Transverse colon (tissue), 4 donors: ENCODE results near the gene PSMD11.

ENCODE experiments used
- CTCF ChIP-seq, 5 experiments: fragments of 200-600 bp in 3 of 5; fragments of 450-650 bp in 2 of 5; sonication (generic) in 3 of 5; IDR thresholded peaks; 1 replicate in 2 of 5; 2 replicates in 3 of 5; pipeline ENCODE4 v1.5.1; 2016 to 2017; ENCODE audit warnings: antibody characterized with exemption in 5 of 5, inconsistent platforms in 3 of 5, mild to moderate bottlenecking in 2 of 5, moderate library complexity in 1 of 5
- POLR2A ChIP-seq: fragments of 450-650 bp; IDR thresholded peaks from one replicate; pipeline ENCODE4 v1.6.1; 2016; ENCODE audit warnings: antibody characterized with exemption, mild to moderate bottlenecking, moderate library complexity
- POLR2AphosphoS5 ChIP-seq, 3 donors: sonication (generic); formaldehyde crosslinking; IDR thresholded peaks; one replicate each; pipeline ENCODE4 v1.6.1; 2016; ENCODE audit warnings: antibody characterized with exemption in 3 of 3

GRCh38 chr17:32519228-32520103 lies 75.2 kb downstream of the PSMD11 start:
- TF ChIP-seq CTCF (IDR thresholded peaks at IDR 0.05) (no peak), POLR2AphosphoS5 (IDR thresholded peaks at IDR 0.05) (no peak), POLR2A (no peak)
